PC-3 (cell line): ENCODE results near the gene C1QB. TPM values are rescaled to one million over a fixed set of nuclear protein-coding genes. Genes with fewer than 3 reads are reported as not detected.
A peak's percentile ranks its signal among the peaks of the same experiment; 100 is the strongest.
"Not testable (repeated sequence)": the region's sequence is repeated elsewhere in the genome, so short reads cannot be mapped to it uniquely, and the experiment has no call there.

Source experiments
- ATAC-seq: fragments of 200-7000 bp; cut with Tn5 transposase; 2 replicates; pipeline ENCODE4 v1.9.1; 2020; ENCODE audit warnings: mild to moderate bottlenecking, moderate library complexity
- BruUV-seq: library from RNA; stranded (reverse); fragments of 400-500 nt; replicated peaks from 2 replicates; lab custom pipeline; 2021; lab: Mats Ljungman, UMichigan
- CTCF ChIA-PET: fragments of 300-600 bp; sonication (Branson Sonifier 250); formaldehyde crosslinking; loops from one replicate; lab custom pipeline; 2022; ENCODE audit warnings: antibody characterized with exemption; lab: Charles Lee
- POLR2A ChIA-PET: fragments of 300-600 bp; sonication (Branson Sonifier 250); formaldehyde crosslinking; loops from one replicate; lab custom pipeline; 2022; ENCODE audit warnings: antibody characterized with exemption; ENCODE audit not compliant: unreplicated experiment; lab: Charles Lee
- DNase-seq: peaks from one replicate; pipeline ENCODE4 v3.0.0-alpha.2; 2015
- H2AFZ ChIP-seq: fragments of 300-600 bp; sonication (generic); 2 replicates; pipeline ENCODE4 v1.6.0; 2016; ENCODE audit warnings: antibody characterized with exemption, low read length
- H3F3A ChIP-seq: fragments of 300-600 bp; sonication (generic); one replicate; pipeline ENCODE4 v1.6.0; 2017; ENCODE audit warnings: antibody characterized with exemption, low read length, control low read depth, mild to moderate bottlenecking; ENCODE audit not compliant: unreplicated experiment
- H3K27ac ChIP-seq: fragments of 300-600 bp; sonication (generic); 2 replicates; pipeline ENCODE4 v1.5.1; 2016; ENCODE audit warnings: mild to moderate bottlenecking, low read length
- H3K27me3 ChIP-seq: fragments of 300-600 bp; sonication (generic); 2 replicates; pipeline ENCODE4 v1.6.1; 2016; ENCODE audit warnings: low read length, mixed read lengths
- H3K36me3 ChIP-seq: fragments of 300-600 bp; sonication (generic); 2 replicates; pipeline ENCODE4 v1.6.1; 2016; ENCODE audit warnings: low read depth, mixed run types, low read length, mixed read lengths
- H3K4me1 ChIP-seq: fragments of 300-600 bp; sonication (generic); 2 replicates; pipeline ENCODE4 v1.5.1; 2016; ENCODE audit warnings: low read length; ENCODE audit not compliant: insufficient read depth
- H3K4me2 ChIP-seq: fragments of 300-600 bp; sonication (generic); 2 replicates; pipeline ENCODE4 v1.6.0; 2016; ENCODE audit warnings: low read length
- H3K4me3 ChIP-seq: fragments of 300-600 bp; sonication (generic); 2 replicates; pipeline ENCODE4 v1.5.1; 2016; ENCODE audit warnings: mild to moderate bottlenecking, low read length, mixed read lengths
- H3K79me2 ChIP-seq: fragments of 300-600 bp; sonication (generic); 2 replicates; pipeline ENCODE4 v1.6.1; 2017; ENCODE audit warnings: low read length, mixed read lengths
- H3K9ac ChIP-seq: fragments of 300-600 bp; sonication (generic); 2 replicates; pipeline ENCODE4 v1.6.0; 2016; ENCODE audit warnings: mild to moderate bottlenecking, low read length
- H3K9me2 ChIP-seq: fragments of 300-600 bp; sonication (generic); replicated peaks from 2 replicates; pipeline ENCODE4 v1.6.1; 2016; ENCODE audit warnings: mixed run types, low read length, mixed read lengths
- H3K9me3 ChIP-seq: fragments of 300-600 bp; sonication (generic); 2 replicates; pipeline ENCODE4 v1.6.1; 2016; ENCODE audit warnings: low read length, mixed read lengths
- H4K20me1 ChIP-seq: fragments of 300-600 bp; sonication (generic); 2 replicates; pipeline ENCODE4 v1.6.1; 2016; ENCODE audit warnings: low read length, mixed read lengths
- EZH2 ChIP-seq: fragments of 300-600 bp; sonication (generic); IDR thresholded peaks from one replicate; pipeline ENCODE4 v1.6.1; 2017; ENCODE audit warnings: antibody characterized with exemption, mild to moderate bottlenecking, low read length; ENCODE audit not compliant: unreplicated experiment
- EZH2phosphoT487 ChIP-seq: fragments of 300-600 bp; sonication (generic); IDR thresholded peaks from 2 replicates; pipeline ENCODE4 v1.6.1; 2018; ENCODE audit warnings: mild to moderate bottlenecking, antibody characterized with exemption, low read length, borderline replicate concordance
- intact Hi-C: fragments of 100-400 bp; cut with micrococcal nuclease; formaldehyde crosslinking; loops from 2 replicates; pipeline ENCODE4 v1.9.0; 2023
- total RNA-seq: library from RNA; depleted of rRNA; stranded (reverse); fragments of >200 nt; gene quantifications from 2 replicates; pipeline ENCODE4 v1.2.3, GENCODE V29; 2014
- TF ChIP-seq, protein P1 (sequence below): fragments of 300-600 bp; sonication (generic); conservative IDR thresholded peaks from 2 replicates; pipeline ENCODE4 v1.5.1; 2017; ENCODE audit warnings: antibody characterized with exemption, low read depth, mild to moderate bottlenecking, low read length

C1QB gene
- total RNA-seq, 1 experiment from 2014 or later: not detected

DNA sequence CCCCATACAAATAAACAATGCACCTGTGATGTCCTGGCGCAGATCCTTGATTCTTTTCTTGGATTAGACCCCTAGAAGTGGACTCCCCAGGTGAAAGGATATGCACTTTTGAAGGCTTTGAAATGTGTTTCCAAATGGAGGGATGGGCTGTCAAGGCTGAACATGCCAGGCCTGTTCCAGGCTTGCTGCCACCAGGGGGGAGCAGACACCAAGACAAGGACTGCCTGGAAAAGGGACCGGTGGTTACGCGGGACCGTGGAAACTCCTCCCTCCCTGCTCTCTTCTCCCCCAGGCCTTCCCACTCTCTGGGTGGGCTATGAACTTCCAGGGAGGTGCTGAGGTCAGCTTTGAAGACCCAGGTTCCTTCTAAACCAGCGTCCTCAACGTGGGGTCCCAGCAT is 12.7 kb downstream of the C1QB start:
- peak; percentile 42 for DNase-seq

DNA sequence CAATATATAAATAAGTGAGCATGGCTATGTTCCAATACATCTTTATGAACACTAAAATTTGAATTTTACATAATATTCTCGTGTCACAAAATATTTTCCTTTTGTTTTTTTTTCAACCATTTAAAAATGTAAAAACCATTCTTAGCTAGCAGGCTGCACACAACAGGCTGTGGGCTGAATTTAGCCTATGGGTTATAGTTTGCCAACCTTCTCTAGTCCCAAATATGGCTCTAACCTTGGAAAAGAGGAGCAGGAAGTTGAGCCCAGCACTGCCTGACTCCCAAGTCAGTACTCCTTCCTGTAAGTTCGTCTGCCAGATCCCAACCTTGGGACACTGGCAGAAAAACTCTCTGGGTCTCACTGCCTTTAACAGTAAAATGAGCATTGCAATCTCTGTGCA is 13.4 kb downstream of the C1QB start:
- Histone ChIP-seq H3F3A (no peaks in the 10 kb centered on the region), H3K4me3 (no peak overlapping the region), H3K36me3 (no peaks in the 10 kb centered on the region), H3K9me3 (no peaks in the 10 kb centered on the region), H4K20me1 (no peaks in the 10 kb centered on the region), H3K79me2 (no peaks in the 10 kb centered on the region), H2AFZ (no peak overlapping the region), H3K4me1 (no peaks in the 10 kb centered on the region), H3K4me2 (no peak overlapping the region), H3K27me3 (peaks cover 16% of the 10 kb centered on the region), H3K9ac (no peak overlapping the region), H3K9me2 (no peaks in the 10 kb centered on the region), H3K27ac (no peak overlapping the region)
- ChIA-PET POLR2A (no interaction called here), CTCF (interaction anchor here (0.6 kb wide), 1 partner anchor 236 kb away, joined by 4 read pairs; no protein-coding TSS in a partner anchor)
- TF ChIP-seq EZH2phosphoT487 (no peak), EZH2 (no peak)
- TF ChIP-seq, protein P1, sequence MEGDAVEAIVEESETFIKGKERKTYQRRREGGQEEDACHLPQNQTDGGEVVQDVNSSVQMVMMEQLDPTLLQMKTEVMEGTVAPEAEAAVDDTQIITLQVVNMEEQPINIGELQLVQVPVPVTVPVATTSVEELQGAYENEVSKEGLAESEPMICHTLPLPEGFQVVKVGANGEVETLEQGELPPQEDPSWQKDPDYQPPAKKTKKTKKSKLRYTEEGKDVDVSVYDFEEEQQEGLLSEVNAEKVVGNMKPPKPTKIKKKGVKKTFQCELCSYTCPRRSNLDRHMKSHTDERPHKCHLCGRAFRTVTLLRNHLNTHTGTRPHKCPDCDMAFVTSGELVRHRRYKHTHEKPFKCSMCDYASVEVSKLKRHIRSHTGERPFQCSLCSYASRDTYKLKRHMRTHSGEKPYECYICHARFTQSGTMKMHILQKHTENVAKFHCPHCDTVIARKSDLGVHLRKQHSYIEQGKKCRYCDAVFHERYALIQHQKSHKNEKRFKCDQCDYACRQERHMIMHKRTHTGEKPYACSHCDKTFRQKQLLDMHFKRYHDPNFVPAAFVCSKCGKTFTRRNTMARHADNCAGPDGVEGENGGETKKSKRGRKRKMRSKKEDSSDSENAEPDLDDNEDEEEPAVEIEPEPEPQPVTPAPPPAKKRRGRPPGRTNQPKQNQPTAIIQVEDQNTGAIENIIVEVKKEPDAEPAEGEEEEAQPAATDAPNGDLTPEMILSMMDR: no peak
- no TSS peak for BruUV-seq
- intact Hi-C loops: no loop called here
- no peak for ATAC-seq
- DNase-seq: no peak

More for the DNA sequence above, 12.7 kb downstream of the C1QB start:
- Histone ChIP-seq H3K27me3 (peaks cover 16% of the 10 kb centered on the region), H3K9ac (no peak overlapping the region), H4K20me1 (no peaks in the 10 kb centered on the region), H3K36me3 (no peaks in the 10 kb centered on the region), H3K79me2 (no peaks in the 10 kb centered on the region), H3K4me3 (no peak overlapping the region), H3K9me3 (no peaks in the 10 kb centered on the region), H3K27ac (no peak overlapping the region), H3K4me1 (no peaks in the 10 kb centered on the region), H2AFZ (no peak overlapping the region), H3K9me2 (no peaks in the 10 kb centered on the region), H3F3A (no peaks in the 10 kb centered on the region), H3K4me2 (no peak overlapping the region)
- ChIA-PET POLR2A (no interaction called here), CTCF (no interaction called here)
- BruUV-seq: no TSS peak
- ATAC-seq: peak; percentile 55; the same call in 1 of the 2 replicates
- TF ChIP-seq EZH2phosphoT487 (no peak), EZH2 (no peak)
- TF ChIP-seq, protein P1: peak; percentile 77
- intact Hi-C loops: loop anchor here (2.0 kb wide), 1 partner anchor 265 kb away; no protein-coding TSS in a partner anchor

DNA sequence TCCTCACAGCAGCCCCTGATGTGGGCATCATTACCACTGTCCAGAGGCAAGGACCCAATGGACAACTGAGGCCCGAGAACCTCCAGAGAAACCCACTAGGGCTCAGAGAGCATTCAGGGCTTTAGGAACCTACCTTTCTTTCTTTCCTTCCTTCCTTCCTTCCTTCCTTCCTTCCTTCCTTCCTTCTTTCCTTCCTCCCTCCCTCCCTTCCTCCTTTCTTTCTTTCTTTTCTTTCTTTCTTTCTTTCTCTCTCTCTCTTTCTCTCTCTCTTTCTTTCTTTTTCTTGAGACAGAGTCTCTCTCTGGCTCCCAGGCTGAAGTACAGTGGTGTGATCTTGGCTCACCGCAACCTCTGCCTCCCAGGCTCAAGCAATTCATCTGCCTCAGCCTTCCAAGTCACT is 15.8 kb downstream of the C1QB start:
- H4K20me1 ChIP-seq, H3K9ac ChIP-seq, H3K36me3 ChIP-seq, intact Hi-C loops, H3K4me2 ChIP-seq, H3K79me2 ChIP-seq, H3K4me3 ChIP-seq, POLR2A ChIA-PET, BruUV-seq, H3K9me3 ChIP-seq, CTCF ChIA-PET, H2AFZ ChIP-seq, H3F3A ChIP-seq, ATAC-seq, DNase-seq, H3K27ac ChIP-seq, H3K4me1 ChIP-seq, H3K9me2 ChIP-seq: not testable (repeated sequence)
- peaks cover 16% of the 10 kb centered on the region for H3K27me3 ChIP-seq
